GM23338 (cell line): ENCODE data around the gene DUSP10. TPM values are rescaled to one million over a fixed set of nuclear protein-coding genes. Genes with fewer than 3 reads are reported as not detected.
A peak's percentile ranks its signal among the peaks of the same experiment; 100 is the strongest.

Experiments
- ATAC-seq: fragments of 200-7000 bp; cut with Tn5 transposase; 3 replicates; pipeline ENCODE4 v1.9.1; 2020
- DNase-seq: peaks from one replicate; pipeline ENCODE4 v3.0.0-alpha.2; 2015; ENCODE audit warnings: low spot score
- H2AFZ ChIP-seq: fragments of 200-600 bp; sonication (generic); 2 replicates; pipeline ENCODE4 v1.8.0; 2016; ENCODE audit warnings: antibody characterized with exemption, mild to moderate bottlenecking, moderate library complexity
- H3F3A ChIP-seq: fragments of 200-600 bp; sonication (generic); replicated peaks from 2 replicates; pipeline ENCODE4 v1.8.0; 2017; ENCODE audit warnings: antibody characterized with exemption, mixed run types, low read depth
- H3K27ac ChIP-seq: fragments of 200-600 bp; sonication (generic); 2 replicates; pipeline ENCODE4 v1.6.1; 2016; ENCODE audit warnings: low read depth
- H3K27me3 ChIP-seq: fragments of 200-600 bp; sonication (generic); 2 replicates; pipeline ENCODE4 v1.8.0; 2016; ENCODE audit warnings: mild to moderate bottlenecking, mixed run types, moderate library complexity; ENCODE audit not compliant: insufficient read depth
- H3K36me3 ChIP-seq: fragments of 200-600 bp; sonication (generic); 2 replicates; pipeline ENCODE4 v1.8.0; 2016; ENCODE audit warnings: mild to moderate bottlenecking; ENCODE audit not compliant: insufficient read depth
- H3K4me1 ChIP-seq: fragments of 200-600 bp; sonication (generic); 2 replicates; pipeline ENCODE4 v1.8.0; 2016; ENCODE audit warnings: mild to moderate bottlenecking, moderate library complexity; ENCODE audit not compliant: insufficient read depth
- H3K4me2 ChIP-seq: fragments of 200-600 bp; sonication (generic); 2 replicates; pipeline ENCODE4 v1.7.1; 2017; ENCODE audit warnings: mixed run types
- H3K4me3 ChIP-seq: fragments of 200-600 bp; sonication (generic); 2 replicates; pipeline ENCODE4 v1.6.1; 2016; ENCODE audit warnings: mixed run types
- H3K79me2 ChIP-seq: fragments of 200-600 bp; sonication (generic); replicated peaks from 2 replicates; pipeline ENCODE4 v1.8.0; 2017; ENCODE audit warnings: mild to moderate bottlenecking; ENCODE audit not compliant: insufficient read depth
- H3K9me2 ChIP-seq: fragments of 200-600 bp; sonication (generic); 2 replicates; pipeline ENCODE4 v1.8.0; 2017; ENCODE audit not compliant: insufficient read depth
- H4K20me1 ChIP-seq: fragments of 200-600 bp; sonication (generic); replicated peaks from 2 replicates; pipeline ENCODE4 v1.8.0; 2017; ENCODE audit warnings: mild to moderate bottlenecking; ENCODE audit not compliant: insufficient read depth
- H3K27ac Mint-ChIP-seq: 2 replicates; pipeline ENCODE4 v1.8.0; 2020; ENCODE audit warnings: inconsistent platforms, mild to moderate bottlenecking, moderate library complexity, mixed read lengths
- H3K27me3 Mint-ChIP-seq: 3 replicates; pipeline ENCODE4 v1.8.0; 2022; ENCODE audit warnings: low read depth, mild to moderate bottlenecking, moderate library complexity, mixed read lengths, inconsistent platforms; ENCODE audit not compliant: insufficient read depth, poor library complexity
- H3K36me3 Mint-ChIP-seq: 3 replicates; pipeline ENCODE4 v1.8.0; 2021; ENCODE audit warnings: low read depth, mild to moderate bottlenecking, inconsistent platforms, moderate library complexity, mixed read lengths
- H3K4me1 Mint-ChIP-seq: 3 replicates; pipeline ENCODE4 v1.8.0; 2020; ENCODE audit warnings: mild to moderate bottlenecking, inconsistent platforms, mixed read lengths
- H3K4me3 Mint-ChIP-seq: 3 replicates; pipeline ENCODE4 v1.8.0; 2021; ENCODE audit warnings: moderate library complexity, mild to moderate bottlenecking, inconsistent platforms, mixed read lengths
- H3K9me3 Mint-ChIP-seq: 3 replicates; pipeline ENCODE4 v1.8.0; 2020; ENCODE audit warnings: moderate library complexity, mild to moderate bottlenecking, inconsistent platforms, mixed read lengths
- CREB1 ChIP-seq: fragments of 250-450 bp; sonication (Bioruptor Pico); IDR thresholded peaks from 2 replicates; pipeline ENCODE4 v1.5.0; 2020; ENCODE audit warnings: low read depth, mild to moderate bottlenecking, moderate library complexity
- EZH2 ChIP-seq: fragments of 200-600 bp; sonication (generic); IDR thresholded peaks from one replicate; pipeline ENCODE4 v1.8.0; 2017; ENCODE audit warnings: antibody characterized with exemption, mild to moderate bottlenecking, low read depth; ENCODE audit not compliant: unreplicated experiment
- EZH2phosphoT487 ChIP-seq: fragments of 200-600 bp; sonication (generic); IDR thresholded peaks from one replicate; pipeline ENCODE4 v1.8.1; 2018; ENCODE audit warnings: antibody characterized with exemption; ENCODE audit not compliant: unreplicated experiment
- JUNB ChIP-seq: IDR thresholded peaks from one replicate; pipeline ENCODE4 v1.6.1; 2016; ENCODE audit warnings: antibody characterized with exemption; ENCODE audit not compliant: unreplicated experiment
- NANOG ChIP-seq: IDR thresholded peaks from 2 replicates; pipeline ENCODE4 v1.6.1; 2016; ENCODE audit warnings: antibody characterized with exemption, borderline replicate concordance
- REST ChIP-seq: IDR thresholded peaks from one replicate; pipeline ENCODE4 v1.6.1; 2018; ENCODE audit warnings: antibody characterized with exemption; ENCODE audit not compliant: unreplicated experiment
- STAT1 ChIP-seq: IDR thresholded peaks from one replicate; pipeline ENCODE4 v1.6.1; 2016; ENCODE audit warnings: antibody characterized with exemption; ENCODE audit not compliant: unreplicated experiment
- ZNF114 ChIP-seq: fragments of 250-450 bp; sonication (Bioruptor Pico); IDR thresholded peaks from 2 replicates; pipeline ENCODE4 v1.5.0; 2020; ENCODE audit warnings: mild to moderate bottlenecking, moderate library complexity
- polyA plus RNA-seq: library from polyadenylated mRNA; unstranded; fragments of >200 nt; fragmentation: Nextera tagmentation; extraction: Ambion mirVana; gene quantifications from 2 replicates; pipeline ENCODE4 v1.2.1, GENCODE V29; 2016
- total RNA-seq: library from RNA; depleted of rRNA; stranded (reverse); fragments of >200 nt; shearing (Covaris generic); gene quantifications from 2 replicates; pipeline ENCODE4 v1.2.3, GENCODE V29; 2014
- TF ChIP-seq, protein P1 (sequence below): fragments of 250-450 bp; sonication (Bioruptor Pico); IDR thresholded peaks from 2 replicates; pipeline ENCODE4 v1.5.0; 2020; ENCODE audit warnings: mild to moderate bottlenecking, moderate library complexity

The DUSP10 gene
- total and polyA plus RNA-seq, 2 experiments from 2014 or later: 1.5 to 1.6 TPM

DNA sequence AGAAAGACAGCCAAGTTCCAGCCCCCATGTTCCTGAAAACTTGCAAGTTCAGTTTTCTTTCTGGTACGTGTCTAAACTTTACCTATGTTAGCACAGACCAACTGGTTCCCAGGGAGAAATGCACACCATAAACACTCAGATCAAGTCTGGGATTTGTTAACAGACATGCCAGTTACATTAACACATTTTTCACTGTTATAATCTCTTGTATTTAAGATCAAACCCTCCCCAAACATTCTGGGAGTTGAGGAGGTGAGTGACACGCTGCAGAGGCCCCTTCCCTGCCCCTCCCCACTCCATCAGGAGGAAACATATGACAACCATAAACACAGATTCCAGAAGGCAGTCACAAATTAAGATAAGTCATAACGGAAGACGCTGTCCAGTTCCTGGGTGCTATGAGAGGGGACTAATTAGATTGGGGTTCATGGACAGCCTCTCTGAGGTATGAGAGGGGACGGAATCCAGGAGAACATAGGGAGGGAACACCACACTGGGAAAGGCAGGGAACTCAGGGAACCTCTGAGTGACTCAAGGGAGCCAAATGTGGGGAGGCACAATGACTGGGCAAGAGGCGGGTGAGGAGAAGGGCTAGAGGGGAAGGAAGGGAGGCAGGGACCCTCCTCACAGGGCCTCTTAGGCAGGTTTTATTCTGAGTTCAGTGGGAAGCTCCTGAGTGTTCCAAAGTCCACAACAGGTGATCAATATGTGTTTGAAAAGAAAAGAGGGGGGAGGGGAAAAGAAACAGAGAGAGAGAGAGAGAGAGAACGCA is 25.0 kb downstream of the DUSP10 start:
- H3K4me3 Mint-ChIP-seq: no peak overlapping the region; the same call in 2 of the 3 replicates
- TF ChIP-seq EZH2 (no peak), JUNB (no peak), STAT1 (no peak), REST (no peak), ZNF114 (CRISPR knock-in tag) (no peak), NANOG (no peak)
- no peaks in the 10 kb centered on the region for H4K20me1 ChIP-seq
- H3K27me3 Mint-ChIP-seq: peaks cover 41% of the 10 kb centered on the region
- H3K4me2 ChIP-seq: peak overlapping the region; percentile 4
- H3K36me3 ChIP-seq: no peaks in the 10 kb centered on the region; the same call in 1 of the 2 replicates
- DNase-seq (no peak), ATAC-seq (peak; percentile 7; the same call in 2 of the 3 replicates)
- H3K27ac ChIP-seq: no peak overlapping the region
- H3K9me2 ChIP-seq: peaks cover 4% of the 10 kb centered on the region; the same call in 1 of the 2 replicates
- no peaks in the 10 kb centered on the region for H3K79me2 ChIP-seq
- H3K36me3 Mint-ChIP-seq: peaks cover 15% of the 10 kb centered on the region; the same call in 2 of the 3 replicates
- peaks cover 39% of the 10 kb centered on the region for H3K4me1 ChIP-seq
- H3K27me3 ChIP-seq: peaks cover 46% of the 10 kb centered on the region
- peaks cover 57% of the 10 kb centered on the region for H3K4me1 Mint-ChIP-seq
- H3K27ac Mint-ChIP-seq: no peak overlapping the region
- H3K4me3 ChIP-seq: no peak overlapping the region
- H3K9me3 Mint-ChIP-seq: peaks cover 26% of the 10 kb centered on the region
- no peak overlapping the region for H2AFZ ChIP-seq
- no peaks in the 10 kb centered on the region for H3F3A ChIP-seq

- Mint-ChIP-seq H3K27me3 (peaks cover 41% of the 10 kb centered on the region), H3K9me3 (peaks cover 19% of the 10 kb centered on the region), H3K36me3 (peaks cover 15% of the 10 kb centered on the region; the same call in 2 of the 3 replicates), H3K4me1 (peaks cover 57% of the 10 kb centered on the region), H3K4me3 (peak overlapping the region; percentile 43; the same call in 1 of the 3 replicates), H3K27ac (no peak overlapping the region)
- Histone ChIP-seq H3K79me2 (no peaks in the 10 kb centered on the region), H3K4me3 (no peak overlapping the region), H3K4me2 (peak overlapping the region; percentile 25), H3F3A (no peaks in the 10 kb centered on the region), H3K4me1 (peaks cover 39% of the 10 kb centered on the region), H3K36me3 (no peaks in the 10 kb centered on the region; the same call in 1 of the 2 replicates), H3K27me3 (peaks cover 46% of the 10 kb centered on the region), H2AFZ (no peak overlapping the region), H3K27ac (no peak overlapping the region), H4K20me1 (no peaks in the 10 kb centered on the region), H3K9me2 (peaks cover 4% of the 10 kb centered on the region; the same call in 1 of the 2 replicates)
- TF ChIP-seq EZH2phosphoT487: no peak
- TF ChIP-seq, protein P1, sequence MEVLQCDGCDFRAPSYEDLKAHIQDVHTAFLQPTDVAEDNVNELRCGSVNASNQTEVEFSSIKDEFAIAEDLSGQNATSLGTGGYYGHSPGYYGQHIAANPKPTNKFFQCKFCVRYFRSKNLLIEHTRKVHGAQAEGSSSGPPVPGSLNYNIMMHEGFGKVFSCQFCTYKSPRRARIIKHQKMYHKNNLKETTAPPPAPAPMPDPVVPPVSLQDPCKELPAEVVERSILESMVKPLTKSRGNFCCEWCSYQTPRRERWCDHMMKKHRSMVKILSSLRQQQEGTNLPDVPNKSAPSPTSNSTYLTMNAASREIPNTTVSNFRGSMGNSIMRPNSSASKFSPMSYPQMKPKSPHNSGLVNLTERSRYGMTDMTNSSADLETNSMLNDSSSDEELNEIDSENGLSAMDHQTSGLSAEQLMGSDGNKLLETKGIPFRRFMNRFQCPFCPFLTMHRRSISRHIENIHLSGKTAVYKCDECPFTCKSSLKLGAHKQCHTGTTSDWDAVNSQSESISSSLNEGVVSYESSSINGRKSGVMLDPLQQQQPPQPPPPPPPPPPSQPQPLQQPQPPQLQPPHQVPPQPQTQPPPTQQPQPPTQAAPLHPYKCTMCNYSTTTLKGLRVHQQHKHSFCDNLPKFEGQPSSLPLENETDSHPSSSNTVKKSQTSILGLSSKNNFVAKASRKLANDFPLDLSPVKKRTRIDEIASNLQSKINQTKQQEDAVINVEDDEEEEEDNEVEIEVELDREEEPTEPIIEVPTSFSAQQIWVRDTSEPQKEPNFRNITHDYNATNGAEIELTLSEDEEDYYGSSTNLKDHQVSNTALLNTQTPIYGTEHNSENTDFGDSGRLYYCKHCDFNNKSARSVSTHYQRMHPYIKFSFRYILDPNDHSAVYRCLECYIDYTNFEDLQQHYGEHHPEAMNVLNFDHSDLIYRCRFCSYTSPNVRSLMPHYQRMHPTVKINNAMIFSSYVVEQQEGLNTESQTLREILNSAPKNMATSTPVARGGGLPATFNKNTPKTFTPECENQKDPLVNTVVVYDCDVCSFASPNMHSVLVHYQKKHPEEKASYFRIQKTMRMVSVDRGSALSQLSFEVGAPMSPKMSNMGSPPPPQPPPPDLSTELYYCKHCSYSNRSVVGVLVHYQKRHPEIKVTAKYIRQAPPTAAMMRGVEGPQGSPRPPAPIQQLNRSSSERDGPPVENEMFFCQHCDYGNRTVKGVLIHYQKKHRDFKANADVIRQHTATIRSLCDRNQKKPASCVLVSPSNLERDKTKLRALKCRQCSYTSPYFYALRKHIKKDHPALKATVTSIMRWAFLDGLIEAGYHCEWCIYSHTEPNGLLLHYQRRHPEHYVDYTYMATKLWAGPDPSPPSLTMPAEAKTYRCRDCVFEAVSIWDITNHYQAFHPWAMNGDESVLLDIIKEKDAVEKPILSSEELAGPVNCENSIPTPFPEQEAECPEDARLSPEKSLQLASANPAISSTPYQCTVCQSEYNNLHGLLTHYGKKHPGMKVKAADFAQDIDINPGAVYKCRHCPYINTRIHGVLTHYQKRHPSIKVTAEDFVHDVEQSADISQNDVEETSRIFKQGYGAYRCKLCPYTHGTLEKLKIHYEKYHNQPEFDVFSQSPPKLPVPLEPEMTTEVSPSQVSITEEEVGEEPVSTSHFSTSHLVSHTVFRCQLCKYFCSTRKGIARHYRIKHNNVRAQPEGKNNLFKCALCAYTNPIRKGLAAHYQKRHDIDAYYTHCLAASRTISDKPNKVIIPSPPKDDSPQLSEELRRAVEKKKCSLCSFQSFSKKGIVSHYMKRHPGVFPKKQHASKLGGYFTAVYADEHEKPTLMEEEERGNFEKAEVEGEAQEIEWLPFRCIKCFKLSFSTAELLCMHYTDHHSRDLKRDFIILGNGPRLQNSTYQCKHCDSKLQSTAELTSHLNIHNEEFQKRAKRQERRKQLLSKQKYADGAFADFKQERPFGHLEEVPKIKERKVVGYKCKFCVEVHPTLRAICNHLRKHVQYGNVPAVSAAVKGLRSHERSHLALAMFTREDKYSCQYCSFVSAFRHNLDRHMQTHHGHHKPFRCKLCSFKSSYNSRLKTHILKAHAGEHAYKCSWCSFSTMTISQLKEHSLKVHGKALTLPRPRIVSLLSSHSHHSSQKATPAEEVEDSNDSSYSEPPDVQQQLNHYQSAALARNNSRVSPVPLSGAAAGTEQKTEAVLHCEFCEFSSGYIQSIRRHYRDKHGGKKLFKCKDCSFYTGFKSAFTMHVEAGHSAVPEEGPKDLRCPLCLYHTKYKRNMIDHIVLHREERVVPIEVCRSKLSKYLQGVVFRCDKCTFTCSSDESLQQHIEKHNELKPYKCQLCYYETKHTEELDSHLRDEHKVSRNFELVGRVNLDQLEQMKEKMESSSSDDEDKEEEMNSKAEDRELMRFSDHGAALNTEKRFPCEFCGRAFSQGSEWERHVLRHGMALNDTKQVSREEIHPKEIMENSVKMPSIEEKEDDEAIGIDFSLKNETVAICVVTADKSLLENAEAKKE (CRISPR knock-in tag): peak; percentile 98
- TF ChIP-seq NANOG: peak; percentile 96
- peak; percentile 59; the same call in 1 of the 2 replicates for TF ChIP-seq CREB1 (CRISPR knock-in tag)
- peak; percentile 81 for DNase-seq
- peak; percentile 86 for ATAC-seq
Observed at GRCh38 chr1:221715321-221716169, 26.3 kb downstream of the DUSP10 start.
